Fibroblast of skin of right quadriceps (primary cell): Measurements from ENCODE around the gene JAKMIP3.

Experiments
- DNase-seq: peaks from one replicate; pipeline ENCODE4 v3.0.0-alpha.2; 2013

Gene JAKMIP3

DNA sequence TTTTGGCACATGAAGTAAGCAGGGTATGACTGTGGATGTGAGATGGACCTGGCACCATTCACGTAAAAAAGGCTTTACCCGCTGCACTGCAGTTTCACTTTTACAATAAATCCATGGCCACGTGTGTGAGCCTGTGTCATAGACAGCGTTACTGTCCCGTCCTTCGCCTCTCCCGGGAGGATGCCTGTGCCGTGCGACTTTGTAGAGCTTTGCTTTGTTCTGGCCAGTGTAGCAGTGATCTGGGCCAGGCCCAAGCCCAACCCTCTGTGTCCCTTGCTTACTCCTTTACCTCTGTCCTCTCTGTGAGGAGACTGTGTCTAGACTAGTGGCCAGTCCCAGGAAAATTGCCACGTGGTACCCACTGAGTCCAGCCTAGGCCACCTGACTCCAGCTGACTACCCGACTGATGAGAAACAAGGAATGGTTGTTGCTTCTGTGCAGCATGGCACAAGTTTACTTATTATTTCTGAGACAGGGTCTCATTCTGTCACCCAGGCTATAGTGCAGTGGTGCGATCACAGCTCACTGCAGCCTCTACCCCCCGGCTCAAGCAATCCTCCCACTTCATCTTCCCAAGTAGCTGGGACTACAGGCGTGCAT is 48.1 kb downstream of the JAKMIP3 start:
- no peak for DNase-seq

DNA sequence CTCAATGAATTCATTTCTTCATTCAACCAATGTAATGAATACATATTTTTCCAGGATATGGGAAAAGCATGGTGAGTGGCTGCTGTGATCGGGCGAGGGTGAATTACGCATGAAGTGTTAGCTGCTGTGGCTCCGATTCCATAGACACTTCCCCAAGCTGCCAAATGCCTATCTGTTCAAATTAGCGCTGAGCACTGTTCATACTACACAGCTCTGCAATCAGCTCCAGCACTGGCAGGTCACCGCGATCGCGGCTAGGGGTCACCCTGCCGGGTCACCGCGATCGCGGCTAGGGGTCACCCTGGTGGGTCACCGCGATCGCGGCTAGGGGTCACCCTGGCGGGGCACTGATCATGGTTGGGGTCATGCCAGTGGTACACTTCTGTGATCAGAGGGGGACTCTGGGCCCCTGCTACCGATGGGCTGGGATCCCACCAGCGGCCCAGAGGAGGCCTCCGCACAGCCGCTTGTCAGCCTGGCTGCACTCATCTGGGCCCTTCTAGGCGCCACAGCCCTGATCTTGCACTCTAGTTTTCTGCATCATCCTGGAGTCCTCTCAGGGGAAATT is 49.3 kb downstream of the JAKMIP3 start:
- DNase-seq = no peak
